GM12878 (cell line): ENCODE measurements around the gene FARS2. TPM values are rescaled to one million over a fixed set of nuclear protein-coding genes. Genes with fewer than 3 reads are reported as not detected.

Experiments used
- CBX5 ChIP-seq: sonication (generic); IDR thresholded peaks from 2 replicates; pipeline ENCODE4 v1.6.1; 2016; ENCODE audit warnings: low read depth, moderate library complexity, mild to moderate bottlenecking, inconsistent platforms
- CHD1 ChIP-seq: IDR thresholded peaks from 2 replicates; pipeline ENCODE4 v1.6.1; 2012; ENCODE audit warnings: low read depth, low read length, improper control_type of control experiment
- CTCF ChIP-seq, 3 experiments: IDR thresholded peaks in 2 of 3; conservative IDR thresholded peaks in 1 of 3; 2 replicates each; pipeline ENCODE4 v1.5.1; 2011; ENCODE audit warnings: low read depth in 3 of 3, low read length in 3 of 3, mild to moderate bottlenecking in 3 of 3, control low read depth in 2 of 3, moderate library complexity in 2 of 3, inconsistent platforms in 1 of 3, mixed read lengths in 1 of 3; ENCODE audit not compliant: control insufficient read depth in 2 of 3, insufficient read depth in 1 of 3; ENCODE audit errors: extremely low read depth in 1 of 3
- FOS ChIP-seq: IDR thresholded peaks from 3 replicates; pipeline ENCODE4 v1.6.1; 2011; ENCODE audit warnings: borderline replicate concordance; ENCODE audit not compliant: insufficient read length; ENCODE audit errors: extremely low read depth
- JUNB ChIP-seq: IDR thresholded peaks from 2 replicates; pipeline ENCODE4 v1.6.1; 2016; ENCODE audit warnings: antibody characterized with exemption, mild to moderate bottlenecking
- MXI1 ChIP-seq: fragments of 150-350 bp; IDR thresholded peaks from 2 replicates; pipeline ENCODE4 v1.6.1; 2011; ENCODE audit warnings: low read depth, mild to moderate bottlenecking, inconsistent platforms, low read length, improper control_type of control experiment
- NRF1 ChIP-seq: conservative IDR thresholded peaks from 2 replicates; pipeline ENCODE4 v1.6.1; 2011; ENCODE audit warnings: mild to moderate bottlenecking, low read depth, low read length, improper control_type of control experiment
- PRDM15 ChIP-seq: fragments of 450-650 bp; formaldehyde crosslinking; IDR thresholded peaks from 2 replicates; pipeline ENCODE4 v1.4.0; 2020; ENCODE audit warnings: mild to moderate bottlenecking, moderate library complexity
- SMAD5 ChIP-seq: IDR thresholded peaks from 2 replicates; pipeline ENCODE4 v1.6.1; 2016; ENCODE audit warnings: antibody characterized with exemption, low read depth
- TAF1 ChIP-seq: IDR thresholded peaks from 2 replicates; pipeline ENCODE4 v1.6.1; 2011; ENCODE audit warnings: mild to moderate bottlenecking, low read depth, low read length, borderline replicate concordance
- ZZZ3 ChIP-seq: IDR thresholded peaks from 2 replicates; pipeline ENCODE4 v1.6.1; 2011; ENCODE audit warnings: low read depth; ENCODE audit not compliant: control insufficient read depth, insufficient read length
- polyA plus RNA-seq, 11 experiments: library from polyadenylated mRNA; depleted of rRNA in 4 of 11; unstranded in 6 of 11; stranded (reverse) in 5 of 11; fragments of >200 nt; fragmentation: Nextera tagmentation in 4 of 11; fragmentation: Illumina TruSeq in 1 of 11; extraction: Ambion mirVana in 4 of 11; extraction: Trizol in 1 of 11; gene quantifications; 1 replicate in 1 of 11; 2 replicates in 10 of 11; pipeline versions ENCODE4 v1.2.1 to v1.2.3, GENCODE V29; 2011 to 2016; ENCODE audit warnings: inconsistent platforms in 2 of 11, missing spikeins in 2 of 11, low read depth in 1 of 11
- total RNA-seq, 4 experiments: library from RNA; depleted of rRNA in 3 of 4; stranded (reverse); fragments of >200 nt in 3 of 4; fragmentation: Illumina TruSeq in 1 of 4; extraction: Trizol in 1 of 4; gene quantifications; 2 replicates each; pipeline versions ENCODE4 v1.2.1 to v1.2.3, GENCODE V29; 2013 to 2021
- TF ChIP-seq, protein P1 (sequence below): fragments of 450-650 bp; IDR thresholded peaks from 2 replicates; pipeline ENCODE4 v1.6.1; 2017; ENCODE audit warnings: mild to moderate bottlenecking, moderate library complexity
- TF ChIP-seq, protein P2 (sequence below): fragments of 450-650 bp; IDR thresholded peaks from 2 replicates; pipeline ENCODE4 v1.6.1; 2017; ENCODE audit warnings: mild to moderate bottlenecking, low read depth, inconsistent platforms; ENCODE audit not compliant: poor library complexity, severe bottlenecking

The FARS2 gene
- total and polyA plus RNA-seq, 10 of the 15 experiments (the other 5 are each of a cell fraction or from before 2014, with no cell fraction given): 16.8 to 46.7 (median 25.6) TPM

GRCh38 chr6:5710516-5710915, 449.2 kb downstream of the FARS2 start (continued):
- TF ChIP-seq, protein P1, sequence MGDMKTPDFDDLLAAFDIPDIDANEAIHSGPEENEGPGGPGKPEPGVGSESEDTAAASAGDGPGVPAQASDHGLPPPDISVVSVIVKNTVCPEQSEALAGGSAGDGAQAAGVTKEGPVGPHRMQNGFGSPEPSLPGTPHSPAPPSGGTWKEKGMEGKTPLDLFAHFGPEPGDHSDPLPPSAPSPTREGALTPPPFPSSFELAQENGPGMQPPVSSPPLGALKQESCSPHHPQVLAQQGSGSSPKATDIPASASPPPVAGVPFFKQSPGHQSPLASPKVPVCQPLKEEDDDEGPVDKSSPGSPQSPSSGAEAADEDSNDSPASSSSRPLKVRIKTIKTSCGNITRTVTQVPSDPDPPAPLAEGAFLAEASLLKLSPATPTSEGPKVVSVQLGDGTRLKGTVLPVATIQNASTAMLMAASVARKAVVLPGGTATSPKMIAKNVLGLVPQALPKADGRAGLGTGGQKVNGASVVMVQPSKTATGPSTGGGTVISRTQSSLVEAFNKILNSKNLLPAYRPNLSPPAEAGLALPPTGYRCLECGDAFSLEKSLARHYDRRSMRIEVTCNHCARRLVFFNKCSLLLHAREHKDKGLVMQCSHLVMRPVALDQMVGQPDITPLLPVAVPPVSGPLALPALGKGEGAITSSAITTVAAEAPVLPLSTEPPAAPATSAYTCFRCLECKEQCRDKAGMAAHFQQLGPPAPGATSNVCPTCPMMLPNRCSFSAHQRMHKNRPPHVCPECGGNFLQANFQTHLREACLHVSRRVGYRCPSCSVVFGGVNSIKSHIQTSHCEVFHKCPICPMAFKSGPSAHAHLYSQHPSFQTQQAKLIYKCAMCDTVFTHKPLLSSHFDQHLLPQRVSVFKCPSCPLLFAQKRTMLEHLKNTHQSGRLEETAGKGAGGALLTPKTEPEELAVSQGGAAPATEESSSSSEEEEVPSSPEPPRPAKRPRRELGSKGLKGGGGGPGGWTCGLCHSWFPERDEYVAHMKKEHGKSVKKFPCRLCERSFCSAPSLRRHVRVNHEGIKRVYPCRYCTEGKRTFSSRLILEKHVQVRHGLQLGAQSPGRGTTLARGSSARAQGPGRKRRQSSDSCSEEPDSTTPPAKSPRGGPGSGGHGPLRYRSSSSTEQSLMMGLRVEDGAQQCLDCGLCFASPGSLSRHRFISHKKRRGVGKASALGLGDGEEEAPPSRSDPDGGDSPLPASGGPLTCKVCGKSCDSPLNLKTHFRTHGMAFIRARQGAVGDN: no peak
- TF ChIP-seq PRDM15 (CRISPR knock-in tag): no peak
- no peak for TF ChIP-seq JUNB
- TF ChIP-seq MXI1: no peak
- TF ChIP-seq SMAD5: no peak
- no peak for TF ChIP-seq NRF1
- no peak for TF ChIP-seq TAF1
- TF ChIP-seq, protein P2, sequence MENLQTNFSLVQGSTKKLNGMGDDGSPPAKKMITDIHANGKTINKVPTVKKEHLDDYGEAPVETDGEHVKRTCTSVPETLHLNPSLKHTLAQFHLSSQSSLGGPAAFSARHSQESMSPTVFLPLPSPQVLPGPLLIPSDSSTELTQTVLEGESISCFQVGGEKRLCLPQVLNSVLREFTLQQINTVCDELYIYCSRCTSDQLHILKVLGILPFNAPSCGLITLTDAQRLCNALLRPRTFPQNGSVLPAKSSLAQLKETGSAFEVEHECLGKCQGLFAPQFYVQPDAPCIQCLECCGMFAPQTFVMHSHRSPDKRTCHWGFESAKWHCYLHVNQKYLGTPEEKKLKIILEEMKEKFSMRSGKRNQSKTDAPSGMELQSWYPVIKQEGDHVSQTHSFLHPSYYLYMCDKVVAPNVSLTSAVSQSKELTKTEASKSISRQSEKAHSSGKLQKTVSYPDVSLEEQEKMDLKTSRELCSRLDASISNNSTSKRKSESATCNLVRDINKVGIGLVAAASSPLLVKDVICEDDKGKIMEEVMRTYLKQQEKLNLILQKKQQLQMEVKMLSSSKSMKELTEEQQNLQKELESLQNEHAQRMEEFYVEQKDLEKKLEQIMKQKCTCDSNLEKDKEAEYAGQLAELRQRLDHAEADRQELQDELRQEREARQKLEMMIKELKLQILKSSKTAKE: no peak
- TF ChIP-seq CBX5: no peak
- TF ChIP-seq CTCF (IDR thresholded peaks at IDR 0.05 in 2 of 3, conservative IDR thresholded peaks at IDR 0.05 in 1 of 3; ENCODE audit: control insufficient read depth in 2 of 3, extremely low read depth in 1 of 3, insufficient read depth in 1 of 3, low read depth in 3 of 3, low read length in 3 of 3): no peak
- TF ChIP-seq ZZZ3: no peak
- no peak for TF ChIP-seq FOS
- TF ChIP-seq CHD1: no peak
- TF ChIP-seq, all 136 proteins: peak for 0
